ENCODE results near the gene NCOA1. TPM values are rescaled to one million over a fixed set of nuclear protein-coding genes. Genes with fewer than 3 reads are reported as not detected.
"Not testable (repeated sequence)": the region's sequence is repeated elsewhere in the genome, so short reads cannot be mapped to it uniquely, and the experiment has no call there.

Gene NCOA1
- total and polyA plus RNA-seq, 2 donors (not counting 3 experiments of a cell fraction or from before 2014, with no cell fraction given): 11.4 to 14.1 TPM

GRCh38 chr2:24466871-24467870, 23.9 kb upstream of the NCOA1 start:
- H4K20me1 ChIP-seq (replicated peaks; ENCODE audit: control insufficient read depth, extremely low read depth, insufficient read depth, low read length): no peaks in the 10 kb centered on the region
- no peak overlapping the region for H3K9ac ChIP-seq (replicated peaks; ENCODE audit: extremely low read depth, insufficient read depth, low read length)
- H3K4me1 ChIP-seq (ENCODE audit: control insufficient read depth, extremely low read depth, insufficient read depth, low read length): no peaks in the 10 kb centered on the region
- H3K27ac ChIP-seq (ENCODE audit: insufficient read depth, low read depth, low read length): no peak overlapping the region
- no peak overlapping the region for H2AFZ ChIP-seq (ENCODE audit: low read depth, low read length)
- no peak overlapping the region for H3K4me3 ChIP-seq (replicated peaks in 1 of 3; ENCODE audit: insufficient read depth in 1 of 3, low read depth in 1 of 3, low read length in 3 of 3)
- dilution Hi-C loops (cut with MboI; ENCODE audit: extremely low pct_ligation_motif_present, low sequenced_read_pairs) (no loop called here), intact Hi-C loops (cut with micrococcal nuclease) (no loop called here)
- no peaks in the 10 kb centered on the region for H3K79me2 ChIP-seq (ENCODE audit: control insufficient read depth, insufficient read depth, low read length)
- H3K36me3 ChIP-seq (ENCODE audit: control insufficient read depth in 2 of 2, extremely low read depth in 1 of 2, insufficient read depth in 2 of 2, low read length in 2 of 2): no peaks in the 10 kb centered on the region
- peaks cover 2 to 9% of the 10 kb centered on the region in 2 experiments for H3K27me3 ChIP-seq (ENCODE audit: control insufficient read depth in 2 of 2, insufficient read depth in 2 of 2, low read length in 2 of 2)
- H3K4me2 ChIP-seq (ENCODE audit: insufficient read depth, low read length): no peak overlapping the region
- ChIA-PET POLR2A (no interaction called here), CTCF (interaction anchor here (0.9 to 1.5 kb wide), 2 partner anchors 13 to 56 kb away, joined by 3 read pairs; no protein-coding TSS in a partner anchor)
- H3K9me1 ChIP-seq (replicated peaks; ENCODE audit: control insufficient read depth, extremely low read depth, insufficient read depth, low read length): no peaks in the 10 kb centered on the region
- TF ChIP-seq, protein P1, sequence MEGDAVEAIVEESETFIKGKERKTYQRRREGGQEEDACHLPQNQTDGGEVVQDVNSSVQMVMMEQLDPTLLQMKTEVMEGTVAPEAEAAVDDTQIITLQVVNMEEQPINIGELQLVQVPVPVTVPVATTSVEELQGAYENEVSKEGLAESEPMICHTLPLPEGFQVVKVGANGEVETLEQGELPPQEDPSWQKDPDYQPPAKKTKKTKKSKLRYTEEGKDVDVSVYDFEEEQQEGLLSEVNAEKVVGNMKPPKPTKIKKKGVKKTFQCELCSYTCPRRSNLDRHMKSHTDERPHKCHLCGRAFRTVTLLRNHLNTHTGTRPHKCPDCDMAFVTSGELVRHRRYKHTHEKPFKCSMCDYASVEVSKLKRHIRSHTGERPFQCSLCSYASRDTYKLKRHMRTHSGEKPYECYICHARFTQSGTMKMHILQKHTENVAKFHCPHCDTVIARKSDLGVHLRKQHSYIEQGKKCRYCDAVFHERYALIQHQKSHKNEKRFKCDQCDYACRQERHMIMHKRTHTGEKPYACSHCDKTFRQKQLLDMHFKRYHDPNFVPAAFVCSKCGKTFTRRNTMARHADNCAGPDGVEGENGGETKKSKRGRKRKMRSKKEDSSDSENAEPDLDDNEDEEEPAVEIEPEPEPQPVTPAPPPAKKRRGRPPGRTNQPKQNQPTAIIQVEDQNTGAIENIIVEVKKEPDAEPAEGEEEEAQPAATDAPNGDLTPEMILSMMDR (IDR thresholded peaks at IDR 0.05; ENCODE audit: extremely low read depth in 1 of 2, insufficient read depth in 1 of 2, low read depth in 1 of 2, low read length in 2 of 2): no peak
- DNase-seq (ENCODE audit: low read depth, low spot score): no peak
- no TSS peak for BruUV-seq (replicated peaks)
- no peaks in the 10 kb centered on the region for H3K9me3 ChIP-seq (replicated peaks; ENCODE audit: control insufficient read depth, insufficient read depth, low read length)
- no peak for FAIRE-seq

DNA sequence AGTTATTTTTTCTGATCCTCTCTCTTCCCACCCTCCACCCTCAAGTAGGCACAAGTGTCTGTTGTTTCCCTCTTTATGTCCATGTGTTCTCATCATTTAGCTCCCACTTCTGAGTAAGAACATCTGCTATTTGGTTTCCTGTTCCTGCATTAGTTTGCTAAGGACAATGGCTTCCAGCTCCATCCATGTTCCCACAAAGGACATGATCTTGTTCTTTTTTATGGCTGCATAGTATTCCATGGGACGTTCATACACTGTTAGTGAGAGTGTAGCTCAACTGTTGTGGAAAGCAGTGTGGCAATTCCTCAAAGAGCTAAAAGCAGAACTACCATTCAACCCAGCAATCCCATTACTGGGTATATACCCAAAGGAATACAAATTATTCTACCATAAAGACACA, 22.6 kb upstream of the NCOA1 start:
- H3K27ac ChIP-seq (ENCODE audit: insufficient read depth, low read depth, low read length); BruUV-seq (replicated peaks); H3K9me3 ChIP-seq (replicated peaks; ENCODE audit: control insufficient read depth, insufficient read depth, low read length); H4K20me1 ChIP-seq (replicated peaks; ENCODE audit: control insufficient read depth, extremely low read depth, insufficient read depth, low read length); H3K4me1 ChIP-seq (ENCODE audit: control insufficient read depth, extremely low read depth, insufficient read depth, low read length); dilution Hi-C loops (cut with MboI; ENCODE audit: extremely low pct_ligation_motif_present, low sequenced_read_pairs); H3K27me3 ChIP-seq (ENCODE audit: control insufficient read depth in 2 of 2, insufficient read depth in 2 of 2, low read length in 2 of 2); intact Hi-C loops (cut with micrococcal nuclease); H3K36me3 ChIP-seq (ENCODE audit: control insufficient read depth in 2 of 2, extremely low read depth in 1 of 2, insufficient read depth in 2 of 2, low read length in 2 of 2); H3K4me2 ChIP-seq (ENCODE audit: insufficient read depth, low read length); H3K9ac ChIP-seq (replicated peaks; ENCODE audit: extremely low read depth, insufficient read depth, low read length); FAIRE-seq; H3K79me2 ChIP-seq (ENCODE audit: control insufficient read depth, insufficient read depth, low read length); DNase-seq (ENCODE audit: low read depth, low spot score); H3K9me1 ChIP-seq (replicated peaks; ENCODE audit: control insufficient read depth, extremely low read depth, insufficient read depth, low read length); H2AFZ ChIP-seq (ENCODE audit: low read depth, low read length); H3K4me3 ChIP-seq (replicated peaks in 1 of 3; ENCODE audit: insufficient read depth in 1 of 3, low read depth in 1 of 3, low read length in 3 of 3): not testable (repeated sequence)
- ChIA-PET CTCF (interaction anchor here (1.0 kb wide), 1 partner anchor 33 kb away, joined by 3 read pairs; no protein-coding TSS in a partner anchor), POLR2A (interaction anchor here (0.6 kb wide), 1 partner anchor 79 kb away, joined by 8 read pairs; no protein-coding TSS in a partner anchor)

Data from endothelial cell of umbilical vein (primary cell).